NCI-H2081 (cell line): ENCODE measurements around the gene TMEM37.

Experiments used
- DNase-seq, 2 experiments: peaks; one replicate each; lab custom pipeline; 2025; lab: John Stamatoyannopoulos, UW

The TMEM37 gene

DNA sequence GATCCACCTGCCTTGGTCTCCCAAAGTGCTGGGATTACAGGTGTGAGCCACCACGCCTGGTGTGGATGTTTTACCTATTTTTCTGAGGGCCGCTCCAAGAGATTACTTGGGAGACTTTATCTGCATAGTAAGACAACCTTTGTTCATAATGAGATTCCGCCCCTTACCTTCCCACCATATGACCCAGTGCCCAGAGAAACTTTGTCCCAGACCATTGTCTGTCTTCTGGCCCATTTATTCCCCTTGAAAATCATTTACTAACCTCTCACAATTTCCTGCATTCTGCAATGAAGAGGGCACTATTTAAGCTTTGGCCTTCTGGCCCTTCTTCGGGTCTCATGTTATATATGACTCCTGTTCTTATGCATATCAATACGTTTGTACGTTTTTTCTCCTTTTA lies 13.7 kb upstream of the TMEM37 start:
- DNase-seq: no peak

DNA sequence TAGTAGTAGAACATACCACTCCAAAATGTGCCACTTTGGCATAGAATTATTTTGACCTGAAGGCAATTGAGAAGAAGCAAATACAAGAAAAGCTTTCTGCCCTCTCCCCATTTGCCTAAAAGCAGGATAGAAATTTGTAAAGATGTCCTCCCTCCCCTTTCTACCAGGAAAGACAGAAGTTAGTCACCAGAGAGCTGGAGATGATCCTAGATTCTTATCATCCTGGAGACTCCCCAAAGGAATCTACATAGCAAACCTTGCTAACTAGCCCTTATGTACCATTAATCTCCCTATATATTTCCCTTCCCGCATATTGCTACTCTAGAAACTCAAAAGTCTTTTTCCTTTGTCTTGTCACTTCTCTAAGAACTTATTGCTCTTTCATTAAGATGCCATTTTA lies 12.6 kb upstream of the TMEM37 start:
- DNase-seq: no peak

DNA sequence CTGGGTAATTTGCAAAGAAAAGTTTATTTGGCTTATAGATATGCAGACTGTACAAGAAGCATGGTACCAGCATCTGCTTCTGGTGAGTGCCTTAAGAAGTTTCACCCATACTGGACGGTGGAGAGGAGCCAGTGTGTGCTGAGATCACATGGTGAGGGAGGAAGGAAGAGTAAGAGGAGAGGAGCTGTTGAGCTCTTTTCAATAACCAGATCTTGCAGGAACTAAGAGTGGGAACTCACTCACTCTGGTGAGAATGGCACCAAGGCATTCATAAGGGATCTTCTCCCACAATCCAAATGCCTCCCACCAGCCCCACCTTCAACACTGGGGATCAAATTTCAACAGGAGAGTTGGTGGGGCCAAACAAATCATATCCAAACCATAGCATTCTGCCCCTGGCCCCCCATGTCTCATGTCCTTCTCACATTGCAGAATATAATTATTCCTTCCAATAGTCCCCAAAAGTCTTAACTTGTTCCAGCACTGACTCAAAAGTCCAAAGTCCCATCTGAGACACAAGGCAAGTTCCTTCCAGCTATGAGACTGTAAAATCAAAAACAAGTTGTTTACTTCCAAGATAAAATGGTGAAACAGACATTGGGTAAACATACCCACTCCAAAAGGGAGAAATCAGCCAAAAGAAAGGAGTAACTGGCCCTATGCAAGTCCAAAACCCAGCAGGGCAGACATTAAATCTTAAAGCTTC lies 11.7 kb upstream of the TMEM37 start:
- DNase-seq: no peak

DNA sequence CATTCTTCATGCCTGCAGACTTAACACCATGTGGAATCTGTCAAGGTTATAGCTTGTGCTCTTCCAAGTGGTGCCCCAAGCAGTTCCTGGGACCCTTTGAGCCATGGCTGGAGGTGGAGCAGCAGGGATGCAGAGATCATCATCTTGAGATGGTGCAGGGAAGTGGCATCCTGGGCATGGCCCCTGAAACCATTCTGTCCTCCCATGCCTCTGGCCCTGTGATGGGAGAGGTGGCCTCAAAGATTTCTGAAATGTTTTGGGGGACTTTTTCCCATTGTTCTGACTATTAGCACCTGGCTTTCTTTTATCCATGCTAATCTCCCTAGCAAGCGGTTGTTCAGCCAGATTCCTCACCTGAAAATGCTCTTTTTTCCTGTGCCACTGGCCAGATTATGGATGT lies 10.3 kb upstream of the TMEM37 start:
- DNase-seq: no peak

DNA sequence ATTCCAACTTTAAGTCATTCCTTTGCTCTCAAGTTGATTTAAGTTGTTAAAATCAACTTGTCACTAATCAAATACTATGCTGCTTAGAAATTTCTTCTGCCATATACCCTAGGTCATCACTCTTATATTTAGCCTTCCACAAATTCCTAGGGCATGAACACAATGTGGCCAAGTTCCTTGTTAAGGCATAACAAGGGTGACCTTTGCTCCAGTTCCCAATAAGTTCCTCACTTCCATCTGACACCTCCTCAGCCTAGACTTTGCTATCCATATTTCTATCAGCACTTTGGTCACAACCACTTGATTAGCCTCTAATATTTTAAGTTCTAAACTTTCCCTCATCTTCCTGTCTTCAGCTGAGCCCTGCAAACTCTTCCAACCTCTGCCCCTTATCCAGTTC lies 9.9 kb upstream of the TMEM37 start:
- no peak for DNase-seq

DNA sequence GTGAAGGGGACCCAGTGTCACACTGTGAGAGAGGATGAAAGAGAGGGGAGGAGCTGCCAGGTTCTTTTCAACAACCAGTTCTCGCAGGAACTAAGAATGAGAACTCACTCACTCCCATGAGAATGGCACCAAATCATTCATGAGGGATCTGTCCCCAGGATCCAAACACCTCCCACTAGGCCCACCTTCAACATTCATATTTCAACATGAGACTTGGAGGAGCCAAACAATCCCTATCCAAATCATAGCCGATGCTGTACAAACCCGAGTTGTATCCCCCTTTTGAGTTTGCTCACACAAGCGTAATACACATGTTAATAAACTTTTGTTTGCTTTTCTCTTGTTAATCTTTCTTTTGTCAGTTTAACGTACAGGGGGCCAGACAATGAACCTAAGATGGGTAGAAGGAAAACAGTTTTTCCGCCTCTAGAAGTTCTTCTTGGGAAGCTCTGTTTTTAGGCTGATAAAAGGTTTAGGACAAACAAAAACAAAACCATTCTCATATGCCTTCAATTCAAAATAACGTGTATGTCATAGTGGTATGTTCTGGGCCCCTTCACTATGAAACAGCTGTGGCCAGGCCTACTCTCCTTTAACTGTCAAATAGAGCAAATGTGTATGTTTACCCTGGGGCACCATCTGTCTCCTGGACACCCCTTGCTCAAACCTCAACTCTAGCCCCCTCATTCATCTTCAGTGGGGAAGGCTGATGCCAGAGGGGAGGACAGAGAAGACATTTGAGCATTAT lies 9.1 kb upstream of the TMEM37 start:
- no peak for DNase-seq

DNA sequence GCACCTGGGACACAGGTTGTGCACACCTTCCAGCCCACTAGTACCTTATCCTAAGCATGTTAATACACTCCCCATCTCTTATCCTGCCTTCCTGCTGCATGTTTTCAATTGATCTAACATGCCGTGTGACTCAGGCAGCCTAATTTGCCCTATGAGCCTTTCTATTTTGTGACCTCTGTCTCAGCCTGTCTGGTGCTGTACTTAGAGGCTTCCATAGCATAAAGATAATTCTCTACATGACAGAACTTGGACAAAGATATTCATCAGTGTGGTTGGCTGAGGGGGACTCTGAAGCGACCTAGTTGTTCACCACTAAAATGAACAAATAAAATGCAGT lies 8.6 kb upstream of the TMEM37 start:
- DNase-seq: no peak

DNA sequence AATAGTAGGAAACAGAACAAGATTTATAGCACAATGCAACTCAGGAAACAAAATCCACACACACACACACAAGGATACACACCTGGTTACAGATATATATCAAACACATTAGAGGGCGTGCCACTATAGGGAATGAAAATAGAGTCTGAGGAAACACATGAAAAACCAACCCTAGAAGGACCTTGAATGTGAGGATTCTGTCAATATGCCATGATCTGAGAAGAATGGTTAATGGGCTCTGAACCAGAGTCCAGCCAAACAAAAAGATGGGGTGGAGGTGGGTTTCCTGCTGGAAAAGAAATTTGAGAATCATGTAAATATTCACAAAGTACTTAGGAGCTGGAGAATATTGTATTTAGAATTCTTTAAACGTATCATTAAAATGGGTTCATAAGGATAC lies 7.8 kb upstream of the TMEM37 start:
- DNase-seq: no peak

DNA sequence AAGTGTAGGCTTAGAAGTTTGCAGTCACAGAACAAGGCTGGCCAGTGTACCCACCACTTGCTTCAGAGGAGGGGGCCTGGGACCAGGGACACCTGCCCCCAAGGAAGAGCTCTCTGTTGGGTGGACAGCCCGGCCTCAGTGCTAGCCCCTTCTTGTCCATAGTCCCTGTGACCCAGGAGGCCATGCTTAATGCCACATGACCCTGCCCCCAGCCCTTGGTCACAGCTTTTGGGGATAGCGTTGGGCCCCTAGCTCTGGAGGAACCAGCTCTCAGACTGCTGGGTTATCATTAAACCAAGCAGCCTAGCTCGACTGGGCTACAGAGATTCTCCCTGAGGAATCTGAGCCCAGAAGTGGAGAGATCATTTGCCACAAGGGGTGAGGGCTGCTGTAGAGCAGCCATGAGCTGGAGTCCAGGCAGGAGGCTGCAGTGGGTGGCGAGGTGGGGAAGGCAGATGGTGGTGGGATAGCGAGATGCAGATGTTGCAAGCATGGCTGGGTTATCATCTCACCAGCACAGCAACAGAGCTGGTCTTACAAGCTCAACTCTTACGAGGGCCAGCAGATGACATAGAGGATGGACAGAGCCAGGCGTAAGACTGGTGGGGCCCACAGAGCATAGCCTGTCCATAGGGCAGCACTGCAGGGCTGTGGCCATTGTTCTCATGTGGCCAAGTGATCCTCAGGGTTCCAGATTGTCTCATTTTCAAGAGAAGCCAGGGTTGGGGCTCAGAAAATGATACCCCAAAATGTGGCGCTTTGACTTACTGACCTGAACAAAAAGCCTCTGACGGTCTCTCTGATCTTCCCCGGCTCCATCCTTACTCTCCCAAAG lies 7.2 kb upstream of the TMEM37 start:
- no peak for DNase-seq

DNA sequence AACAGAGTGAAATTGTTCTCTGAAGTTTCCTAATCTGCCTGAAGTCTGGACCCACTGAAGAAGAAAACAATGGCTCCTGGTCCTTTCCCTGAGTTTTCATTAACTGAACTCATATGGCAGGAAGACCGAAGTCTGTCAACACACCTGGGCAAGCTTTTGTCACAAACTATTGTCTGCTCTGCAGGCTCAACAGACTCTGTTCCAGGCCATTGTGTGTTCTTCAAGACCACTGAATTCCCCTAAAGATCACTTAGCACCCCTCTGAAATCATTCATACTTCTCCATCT lies 6.6 kb upstream of the TMEM37 start:
- DNase-seq: no peak

DNA sequence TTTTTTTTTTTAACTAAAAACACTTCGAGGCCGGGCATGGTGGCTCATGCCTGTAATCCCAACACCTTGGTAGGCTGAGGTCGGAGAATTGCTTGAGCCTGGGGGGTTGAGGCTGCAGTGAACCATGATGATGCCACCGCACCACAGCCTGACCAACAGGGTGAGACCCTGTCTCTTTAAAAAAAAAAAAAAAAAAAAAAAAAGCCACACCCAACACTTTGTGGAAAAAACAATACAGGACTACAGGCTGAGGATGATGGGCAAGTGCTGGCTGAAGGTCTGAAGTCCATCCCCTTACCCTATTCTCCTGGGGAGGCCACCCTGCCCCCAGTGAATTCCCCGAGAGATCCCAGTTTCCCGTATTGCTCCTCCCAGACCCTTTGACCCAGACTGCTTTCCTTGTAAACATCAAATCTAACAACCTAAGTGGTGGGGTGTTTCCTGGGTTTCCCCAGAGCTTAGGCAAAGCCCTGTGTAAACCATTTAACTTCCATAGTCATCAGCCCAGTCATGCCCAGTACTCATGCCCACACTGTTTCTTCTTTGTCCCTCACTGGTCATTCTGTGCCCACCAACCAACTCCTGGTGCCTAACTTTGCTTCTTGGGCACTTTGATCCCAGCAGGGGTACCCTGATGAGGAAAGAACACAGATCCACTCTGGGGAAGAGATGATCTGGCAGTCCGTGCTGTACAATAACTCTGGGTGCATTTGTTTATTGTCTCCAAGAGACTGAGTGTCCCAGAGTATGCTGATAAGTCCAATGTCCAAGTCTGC lies 5.8 kb upstream of the TMEM37 start:
- DNase-seq: no peak

DNA sequence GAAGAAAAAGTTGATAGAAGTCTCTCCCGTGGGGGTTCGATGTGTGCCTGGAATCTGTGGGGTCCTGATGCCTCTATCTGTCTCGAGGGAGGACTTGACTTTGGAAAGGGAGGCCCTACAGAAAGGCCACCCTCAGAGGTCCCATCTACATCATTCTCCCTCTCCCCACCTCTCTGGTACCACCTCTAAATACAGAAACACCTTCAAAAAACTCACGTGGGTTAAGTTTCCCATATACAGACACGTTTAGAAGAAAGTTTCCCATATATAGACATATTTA lies 5.3 kb upstream of the TMEM37 start:
- DNase-seq: no peak

DNA sequence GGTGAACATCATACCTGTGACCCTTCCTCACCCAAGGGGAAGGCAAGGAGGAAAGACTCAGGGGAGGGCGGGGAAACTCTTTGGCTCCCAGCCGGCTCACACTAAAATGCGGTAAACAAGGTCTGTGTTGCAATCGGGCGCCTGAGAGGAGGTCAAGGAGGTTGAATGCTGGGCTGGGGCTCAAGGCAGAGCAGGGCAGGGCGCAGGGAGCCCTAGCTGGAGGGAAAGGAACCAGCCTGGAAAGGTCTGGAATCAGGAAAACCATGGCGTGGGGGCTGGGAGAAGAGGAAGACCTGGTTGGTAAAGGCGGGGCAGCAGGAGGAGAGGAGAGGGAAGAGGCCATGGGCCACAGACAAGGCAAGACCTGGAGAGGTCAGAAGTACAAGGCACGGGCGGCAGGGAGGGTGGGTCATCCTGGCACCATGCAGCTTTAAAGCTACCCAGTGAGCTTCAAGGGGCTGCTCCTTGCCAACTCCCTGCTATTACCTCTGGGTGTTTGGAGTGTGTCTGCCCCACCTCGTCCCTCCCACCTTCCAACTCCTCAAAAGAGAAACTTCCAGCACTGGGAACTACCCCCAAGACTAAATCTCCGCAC lies 4.8 kb upstream of the TMEM37 start:
- no peak for DNase-seq

DNA sequence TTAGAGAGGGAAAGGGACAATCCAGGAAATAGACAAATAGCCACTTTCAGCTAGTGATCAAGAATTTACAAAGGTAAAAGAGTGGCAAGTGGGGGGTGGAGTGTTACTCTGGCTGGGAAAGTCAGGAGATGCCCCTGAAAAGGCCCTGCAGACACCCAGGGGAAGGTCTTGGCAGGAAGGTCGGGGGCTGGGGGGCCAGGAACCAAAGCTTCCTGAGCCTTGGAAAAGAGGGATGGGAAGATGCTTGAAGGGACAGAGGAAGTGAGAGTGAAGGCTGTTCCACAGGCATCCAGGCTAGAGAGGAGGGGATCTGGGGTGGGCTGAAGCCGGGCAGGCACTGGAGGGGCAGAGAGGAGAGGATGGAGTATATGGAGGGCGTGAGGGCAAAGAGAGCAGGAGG lies 3.9 kb upstream of the TMEM37 start:
- DNase-seq: no peak

DNA sequence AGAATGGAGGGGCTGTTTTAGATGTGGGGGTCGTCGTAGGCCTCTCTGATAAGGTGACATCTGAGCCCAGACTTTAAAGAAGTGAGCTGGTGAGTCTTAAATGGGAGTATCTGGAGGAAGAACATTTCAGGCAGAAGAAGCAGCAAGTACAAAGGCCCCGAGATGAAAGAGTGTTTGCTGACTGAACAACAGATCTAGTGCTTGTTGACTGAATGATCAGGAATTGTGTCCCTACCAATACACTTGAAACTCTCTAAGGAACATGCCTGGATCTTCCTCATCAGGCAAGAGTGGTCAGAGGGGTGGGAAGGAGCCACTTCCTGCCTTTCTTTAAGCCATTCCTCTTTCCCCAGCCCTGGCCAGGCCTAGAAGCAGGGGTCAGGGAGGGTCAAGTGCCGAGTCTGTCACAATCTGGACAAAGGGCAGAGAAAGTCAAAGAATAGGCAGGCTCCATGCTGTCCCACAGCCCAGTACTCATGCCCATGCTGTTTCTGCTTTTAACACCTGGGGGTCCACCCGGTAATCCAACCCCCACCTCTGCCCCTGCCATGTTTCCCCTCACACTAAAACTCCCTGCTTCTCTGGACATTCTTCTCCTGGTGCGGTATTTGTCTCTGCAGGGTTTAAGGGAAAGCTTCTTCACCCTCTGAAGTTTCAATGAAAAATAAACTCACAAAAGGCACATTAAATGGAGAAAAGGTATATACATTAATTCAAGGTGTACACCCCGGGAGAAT lies 3.0 kb upstream of the TMEM37 start:
- no peak for DNase-seq

DNA sequence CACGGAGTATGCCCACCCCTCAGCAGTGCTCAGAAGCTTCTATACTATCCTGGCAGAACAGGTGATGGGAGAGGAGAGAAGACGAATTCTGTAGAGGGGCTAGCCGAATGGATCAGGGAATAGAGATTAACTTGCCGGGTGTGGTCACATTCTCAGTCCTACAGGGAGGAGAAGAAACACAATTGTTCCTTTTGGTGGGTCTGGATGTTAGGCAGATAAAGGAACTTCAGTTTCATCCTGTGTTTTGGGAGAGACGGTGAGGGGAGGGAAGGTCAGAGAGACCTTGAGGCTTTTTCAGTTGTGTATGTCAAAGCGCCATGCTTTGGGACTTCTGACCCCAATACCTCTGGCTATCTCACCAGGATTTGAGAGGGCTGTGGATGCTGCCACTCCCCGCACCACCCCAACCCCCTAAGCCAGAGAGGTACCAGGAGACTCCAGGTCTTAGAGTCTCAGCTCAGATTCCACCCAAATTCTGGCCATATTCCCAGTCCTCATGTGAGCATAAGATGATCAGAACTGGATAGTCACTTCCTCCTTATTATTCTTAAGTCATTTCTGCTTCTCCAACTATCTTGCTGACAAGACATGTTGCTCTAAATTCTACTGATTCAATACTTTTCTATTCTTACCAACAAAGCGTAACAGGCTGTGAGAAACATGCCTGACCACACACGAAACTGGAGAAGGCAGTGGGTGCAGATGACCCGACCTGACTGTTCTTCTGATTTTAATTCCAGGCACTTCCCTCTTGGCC lies 2.3 kb upstream of the TMEM37 start:
- DNase-seq: no peak

DNA sequence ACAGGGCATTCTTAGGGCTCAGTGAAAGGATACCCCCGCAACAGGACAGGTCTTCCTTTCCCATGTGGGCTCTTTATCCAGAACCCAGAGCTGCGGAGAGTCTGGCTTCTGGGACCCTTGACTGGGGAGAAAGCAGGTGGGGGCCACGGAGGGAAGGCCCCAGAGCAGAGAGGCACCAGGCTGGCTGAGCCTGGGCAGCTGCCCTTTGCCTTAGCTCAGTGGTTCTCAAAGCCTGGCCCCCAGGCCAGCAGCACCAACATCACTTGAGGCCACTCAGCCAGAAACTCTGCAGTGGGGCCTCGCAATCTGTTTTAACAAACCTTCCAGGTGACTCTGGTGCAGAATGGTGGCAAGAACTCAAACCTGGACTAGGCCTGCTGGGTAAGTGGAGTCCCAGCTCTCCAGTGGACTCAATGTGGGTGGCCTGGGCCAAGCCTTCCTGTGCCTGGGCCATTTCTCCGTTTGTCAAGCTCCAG lies 1.6 kb upstream of the TMEM37 start:
- no peak for DNase-seq

DNA sequence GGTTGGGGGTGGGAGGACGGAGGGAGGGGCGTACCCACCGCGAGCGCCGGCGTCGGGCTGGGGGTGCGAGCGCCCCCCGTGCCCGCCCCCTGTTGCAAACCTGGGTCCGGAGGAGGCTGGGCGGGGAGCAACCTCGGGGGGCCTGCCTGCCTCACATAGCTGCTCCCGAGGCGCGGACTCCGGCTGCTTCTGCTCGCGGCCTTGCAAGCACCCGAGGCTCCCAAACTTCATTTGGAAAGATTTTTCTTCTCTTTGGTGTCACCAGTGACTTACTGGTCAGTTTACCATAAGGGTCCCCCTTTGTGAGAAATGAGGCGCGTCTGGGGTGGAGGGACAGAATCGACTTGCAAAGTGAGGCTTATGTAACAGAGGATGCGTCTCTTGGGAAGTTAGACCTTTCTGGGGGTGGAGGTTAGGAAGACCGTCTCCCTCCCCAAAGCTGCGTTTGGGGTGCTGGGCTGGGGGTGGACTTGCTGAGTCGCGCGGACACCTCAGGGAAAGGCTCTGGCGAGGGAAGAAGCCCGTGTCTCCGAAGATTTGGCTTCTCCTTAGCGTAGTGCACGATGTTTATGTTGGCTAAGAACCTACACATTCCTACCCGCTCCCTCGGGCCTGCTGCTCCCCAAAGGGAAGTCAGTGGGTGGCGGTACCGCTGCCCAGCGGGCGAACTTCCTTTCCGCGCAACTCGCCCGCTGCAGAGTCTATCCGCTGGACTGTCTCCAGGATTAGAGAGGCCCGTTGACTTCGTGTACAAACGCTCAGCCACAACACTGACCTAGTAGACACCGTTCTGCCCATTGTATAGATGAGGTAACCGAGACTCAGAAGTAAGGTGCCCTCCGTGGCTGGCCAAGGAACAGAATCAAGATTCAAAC lies 559 bp downstream of the TMEM37 start:
- no peak for DNase-seq

DNA sequence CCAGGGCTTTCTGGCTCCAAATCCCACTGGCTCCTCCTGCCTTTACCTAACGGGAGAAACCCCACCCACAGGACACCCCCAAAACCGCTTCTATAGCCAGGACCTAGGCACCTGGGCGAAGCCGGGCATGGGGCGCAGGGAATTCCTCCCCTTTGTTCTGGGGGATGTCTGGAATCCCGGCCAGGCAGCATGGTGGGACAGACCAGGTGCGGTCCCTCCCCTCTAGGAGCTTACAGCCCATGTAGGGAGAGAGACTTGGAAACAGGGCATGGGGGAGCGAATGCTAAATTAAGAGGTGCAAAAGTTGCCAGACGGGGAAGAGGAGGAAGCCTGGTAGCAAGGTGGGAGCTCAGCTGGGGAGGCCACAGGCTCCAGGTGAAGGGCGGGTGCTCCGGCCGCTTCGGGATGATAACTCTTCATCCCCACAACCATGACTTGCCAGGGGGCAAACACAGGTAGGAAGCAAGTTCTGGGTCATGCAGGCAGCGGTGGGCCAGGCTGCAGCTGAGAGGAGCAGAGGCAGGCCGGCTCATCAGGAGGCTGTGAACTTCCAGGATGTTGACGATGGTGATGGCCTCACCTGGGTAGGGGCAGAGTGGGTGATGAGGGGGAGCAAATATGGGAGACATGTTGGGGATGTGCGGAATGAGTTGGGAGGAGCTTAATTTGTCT lies 1.3 kb downstream of the TMEM37 start:
- no peak for DNase-seq
